Adrenal gland (tissue), 5 donors: ENCODE data around the gene DCPS.

Source experiments
- POLR2A ChIP-seq, 2 donors: fragments of 450-650 bp; IDR thresholded peaks; one replicate each; pipeline ENCODE4 v1.6.1; 2017; ENCODE audit warnings: antibody characterized with exemption in 2 of 2, mild to moderate bottlenecking in 2 of 2, moderate library complexity in 1 of 2
- TF ChIP-seq, protein P1 (sequence below), 6 experiments: fragments of 450-650 bp in 4 of 6; fragments of 200-600 bp in 2 of 6; sonication (generic) in 1 of 6; IDR thresholded peaks; 1 replicate in 5 of 6; 2 replicates in 1 of 6; pipeline versions ENCODE4 v1.5.1 to v1.8.0; 2016 to 2021; ENCODE audit warnings: antibody characterized with exemption in 6 of 6, mild to moderate bottlenecking in 2 of 6, moderate library complexity in 1 of 6
- donor health status: DM: no; HTN: no; CAD: no.

DNA sequence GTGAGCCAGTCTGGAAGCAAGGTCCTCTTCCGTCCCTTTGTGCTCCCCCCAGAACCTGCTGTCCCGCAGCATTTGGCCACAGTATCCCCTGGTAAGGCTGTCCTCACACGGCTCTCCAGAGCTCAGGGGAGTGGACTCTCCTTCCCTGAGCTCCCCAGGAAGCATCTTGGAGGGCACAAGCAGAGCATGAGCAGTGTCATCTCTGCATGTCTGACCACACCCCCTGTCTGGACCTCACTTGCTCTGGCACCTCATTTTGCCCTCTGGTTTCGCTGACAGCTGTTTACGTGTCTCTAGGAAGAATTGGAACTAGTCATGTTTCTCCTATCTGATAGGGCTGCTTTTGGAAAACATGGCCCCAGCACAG, 15.5 kb downstream of the DCPS start:
- TF ChIP-seq, protein P1, sequence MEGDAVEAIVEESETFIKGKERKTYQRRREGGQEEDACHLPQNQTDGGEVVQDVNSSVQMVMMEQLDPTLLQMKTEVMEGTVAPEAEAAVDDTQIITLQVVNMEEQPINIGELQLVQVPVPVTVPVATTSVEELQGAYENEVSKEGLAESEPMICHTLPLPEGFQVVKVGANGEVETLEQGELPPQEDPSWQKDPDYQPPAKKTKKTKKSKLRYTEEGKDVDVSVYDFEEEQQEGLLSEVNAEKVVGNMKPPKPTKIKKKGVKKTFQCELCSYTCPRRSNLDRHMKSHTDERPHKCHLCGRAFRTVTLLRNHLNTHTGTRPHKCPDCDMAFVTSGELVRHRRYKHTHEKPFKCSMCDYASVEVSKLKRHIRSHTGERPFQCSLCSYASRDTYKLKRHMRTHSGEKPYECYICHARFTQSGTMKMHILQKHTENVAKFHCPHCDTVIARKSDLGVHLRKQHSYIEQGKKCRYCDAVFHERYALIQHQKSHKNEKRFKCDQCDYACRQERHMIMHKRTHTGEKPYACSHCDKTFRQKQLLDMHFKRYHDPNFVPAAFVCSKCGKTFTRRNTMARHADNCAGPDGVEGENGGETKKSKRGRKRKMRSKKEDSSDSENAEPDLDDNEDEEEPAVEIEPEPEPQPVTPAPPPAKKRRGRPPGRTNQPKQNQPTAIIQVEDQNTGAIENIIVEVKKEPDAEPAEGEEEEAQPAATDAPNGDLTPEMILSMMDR (IDR thresholded peaks at IDR 0.05), result no peak
- no peak for TF ChIP-seq POLR2A (IDR thresholded peaks at IDR 0.05)
